ENCODE measurements around the gene C6orf52.

The C6orf52 gene

GRCh38 chr6:10686901-10687300 is 7.5 kb downstream of the C6orf52 start:
- H3K9me3 ChIP-seq (ENCODE audit: severe bottlenecking): no peaks in the 10 kb centered on the region
- H3K4me3 ChIP-seq (ENCODE audit: severe bottlenecking): no peak overlapping the region
- DNase-seq (ENCODE audit: low spot score) (no peak), ATAC-seq (ENCODE audit: low read depth) (no peak)
- no peaks in the 10 kb centered on the region for H3K27me3 ChIP-seq (ENCODE audit: insufficient read depth, poor library complexity, severe bottlenecking)
- no peaks in the 10 kb centered on the region for H3K4me1 ChIP-seq (ENCODE audit: insufficient read depth, poor library complexity, severe bottlenecking)
- no peak for TF ChIP-seq CTCF (IDR thresholded peaks at IDR 0.05; ENCODE audit: poor library complexity, severe bottlenecking)
- H3K36me3 ChIP-seq (ENCODE audit: low read depth): no peaks in the 10 kb centered on the region
- H3K27ac ChIP-seq (ENCODE audit: poor library complexity, severe bottlenecking): no peak overlapping the region

- Histone ChIP-seq H3K36me3 (ENCODE audit: low read depth) (no peaks in the 10 kb centered on the region), H3K4me1 (ENCODE audit: insufficient read depth, poor library complexity, severe bottlenecking) (no peaks in the 10 kb centered on the region), H3K27ac (ENCODE audit: poor library complexity, severe bottlenecking) (no peak overlapping the region), H3K27me3 (ENCODE audit: insufficient read depth, poor library complexity, severe bottlenecking) (no peaks in the 10 kb centered on the region), H3K9me3 (ENCODE audit: severe bottlenecking) (no peaks in the 10 kb centered on the region), H3K4me3 (ENCODE audit: severe bottlenecking) (no peak overlapping the region)
- DNase-seq (ENCODE audit: low spot score) (no peak), ATAC-seq (ENCODE audit: low read depth) (no peak)
- TF ChIP-seq CTCF (IDR thresholded peaks at IDR 0.05; ENCODE audit: poor library complexity, severe bottlenecking): no peak
These were observed 9.1 kb downstream of the C6orf52 start for GRCh38 chr6:10685092-10685915.

GRCh38 chr6:10684618-10685017 is 9.8 kb downstream of the C6orf52 start:
- DNase-seq (ENCODE audit: low spot score) (no peak), ATAC-seq (ENCODE audit: low read depth) (no peak)
- TF ChIP-seq CTCF (IDR thresholded peaks at IDR 0.05; ENCODE audit: poor library complexity, severe bottlenecking): no peak
- Histone ChIP-seq H3K36me3 (ENCODE audit: low read depth) (no peaks in the 10 kb centered on the region), H3K9me3 (ENCODE audit: severe bottlenecking) (no peaks in the 10 kb centered on the region), H3K27me3 (ENCODE audit: insufficient read depth, poor library complexity, severe bottlenecking) (no peaks in the 10 kb centered on the region), H3K27ac (ENCODE audit: poor library complexity, severe bottlenecking) (no peak overlapping the region), H3K4me1 (ENCODE audit: insufficient read depth, poor library complexity, severe bottlenecking) (no peaks in the 10 kb centered on the region), H3K4me3 (ENCODE audit: severe bottlenecking) (no peak overlapping the region)

- no peaks in the 10 kb centered on the region for H3K36me3 ChIP-seq (ENCODE audit: low read depth)
- H3K4me3 ChIP-seq (ENCODE audit: severe bottlenecking): no peak overlapping the region
- H3K9me3 ChIP-seq (ENCODE audit: severe bottlenecking): no peaks in the 10 kb centered on the region
- no peak overlapping the region for H3K27ac ChIP-seq (ENCODE audit: poor library complexity, severe bottlenecking)
- DNase-seq (ENCODE audit: low spot score): no peak
- no peak for TF ChIP-seq CTCF (IDR thresholded peaks at IDR 0.05; ENCODE audit: poor library complexity, severe bottlenecking)
- ATAC-seq (ENCODE audit: low read depth): no peak
- H3K27me3 ChIP-seq (ENCODE audit: insufficient read depth, poor library complexity, severe bottlenecking): no peaks in the 10 kb centered on the region
- no peaks in the 10 kb centered on the region for H3K4me1 ChIP-seq (ENCODE audit: insufficient read depth, poor library complexity, severe bottlenecking)
These were observed 11.9 kb downstream of the C6orf52 start for GRCh38 chr6:10682355-10682988.

GRCh38 chr6:10681795-10682194 is 12.6 kb downstream of the C6orf52 start:
- no peaks in the 10 kb centered on the region for H3K36me3 ChIP-seq (ENCODE audit: low read depth)
- no peaks in the 10 kb centered on the region for H3K9me3 ChIP-seq (ENCODE audit: severe bottlenecking)
- ATAC-seq (ENCODE audit: low read depth) (no peak), DNase-seq (ENCODE audit: low spot score) (no peak)
- H3K27ac ChIP-seq (ENCODE audit: poor library complexity, severe bottlenecking): no peak overlapping the region
- no peak overlapping the region for H3K4me3 ChIP-seq (ENCODE audit: severe bottlenecking)
- no peaks in the 10 kb centered on the region for H3K4me1 ChIP-seq (ENCODE audit: insufficient read depth, poor library complexity, severe bottlenecking)
- no peak for TF ChIP-seq CTCF (IDR thresholded peaks at IDR 0.05; ENCODE audit: poor library complexity, severe bottlenecking)
- H3K27me3 ChIP-seq (ENCODE audit: insufficient read depth, poor library complexity, severe bottlenecking): no peaks in the 10 kb centered on the region

Measured in RWPE2 (cell line).